ENCODE data around the gene ATG13.

GRCh38 chr11:46673713-46674462 lies 56.5 kb downstream of the ATG13 start:
- no peak for TF ChIP-seq EZH2phosphoT487 (IDR thresholded peaks at IDR 0.05; ENCODE audit: unreplicated experiment)
- TF ChIP-seq, protein P1, sequence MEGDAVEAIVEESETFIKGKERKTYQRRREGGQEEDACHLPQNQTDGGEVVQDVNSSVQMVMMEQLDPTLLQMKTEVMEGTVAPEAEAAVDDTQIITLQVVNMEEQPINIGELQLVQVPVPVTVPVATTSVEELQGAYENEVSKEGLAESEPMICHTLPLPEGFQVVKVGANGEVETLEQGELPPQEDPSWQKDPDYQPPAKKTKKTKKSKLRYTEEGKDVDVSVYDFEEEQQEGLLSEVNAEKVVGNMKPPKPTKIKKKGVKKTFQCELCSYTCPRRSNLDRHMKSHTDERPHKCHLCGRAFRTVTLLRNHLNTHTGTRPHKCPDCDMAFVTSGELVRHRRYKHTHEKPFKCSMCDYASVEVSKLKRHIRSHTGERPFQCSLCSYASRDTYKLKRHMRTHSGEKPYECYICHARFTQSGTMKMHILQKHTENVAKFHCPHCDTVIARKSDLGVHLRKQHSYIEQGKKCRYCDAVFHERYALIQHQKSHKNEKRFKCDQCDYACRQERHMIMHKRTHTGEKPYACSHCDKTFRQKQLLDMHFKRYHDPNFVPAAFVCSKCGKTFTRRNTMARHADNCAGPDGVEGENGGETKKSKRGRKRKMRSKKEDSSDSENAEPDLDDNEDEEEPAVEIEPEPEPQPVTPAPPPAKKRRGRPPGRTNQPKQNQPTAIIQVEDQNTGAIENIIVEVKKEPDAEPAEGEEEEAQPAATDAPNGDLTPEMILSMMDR (conservative IDR thresholded peaks at IDR 0.05; ENCODE audit: low read depth in 2 of 2): no peak
- no peak for TF ChIP-seq EZH2 (IDR thresholded peaks at IDR 0.05; ENCODE audit: low read depth, unreplicated experiment)
